ENCODE results near the gene PKP3.

GRCh38 chr11:437228-437870, 43.3 kb downstream of the PKP3 start:
- TF ChIP-seq POLR2A (IDR thresholded peaks at IDR 0.05) (no peak), POLR2AphosphoS5 (IDR thresholded peaks at IDR 0.05) (no peak), CTCF (IDR thresholded peaks at IDR 0.05) (no peak), EP300 (IDR thresholded peaks at IDR 0.05) (no peak)

Measured in upper lobe of left lung (tissue), 4 donors.